NCI-H1694 (cell line): Measurements from ENCODE around the gene ATXN1L.
"Not testable (repeated sequence)": the region's sequence is repeated elsewhere in the genome, so short reads cannot be mapped to it uniquely, and the experiment has no call there.

Source experiments
- DNase-seq: peaks from one replicate; lab custom pipeline; 2025; lab: John Stamatoyannopoulos, UW

The ATXN1L gene

DNA sequence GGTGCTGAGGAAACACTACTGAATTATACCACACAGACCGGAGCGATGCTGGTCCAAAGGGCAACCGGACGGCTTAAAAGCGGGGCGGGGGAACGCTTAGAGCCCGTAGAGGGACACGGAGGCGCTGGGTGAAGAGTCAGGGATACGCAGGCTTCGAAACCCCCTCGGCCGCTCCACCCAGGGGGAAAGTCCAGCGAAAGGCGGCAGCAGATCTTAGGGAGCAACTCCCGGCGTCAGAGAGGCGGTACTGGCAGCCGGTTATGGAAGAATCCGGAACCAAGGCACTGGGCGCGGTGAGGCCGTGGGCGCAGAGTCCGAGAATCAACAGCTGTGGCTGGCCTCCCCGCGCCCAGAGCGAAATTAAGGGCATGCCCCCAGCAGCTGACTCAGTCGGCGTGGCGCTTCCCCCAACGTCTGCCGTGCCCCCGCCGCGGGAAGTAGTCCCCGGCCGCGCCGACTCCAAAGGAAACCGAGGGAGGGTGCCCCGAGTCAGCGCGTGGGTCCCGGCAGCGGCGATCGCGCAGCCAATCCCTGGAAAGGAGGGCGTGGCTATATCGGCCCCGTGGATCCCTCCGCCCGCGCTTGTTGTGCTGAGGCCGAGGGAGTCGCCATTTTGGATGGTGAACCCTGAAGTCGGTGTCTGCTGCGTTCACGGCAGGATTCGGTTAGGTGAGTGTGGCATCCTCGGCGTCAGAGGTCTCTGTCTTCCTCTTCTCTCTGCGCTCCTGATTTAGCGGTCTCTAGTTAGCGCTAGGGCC is 49.3 kb downstream of the ATXN1L start, which contains the start of gene IST1:
IST1 (plus strand) TSS at position 611 of the 758 bp plus-strand sequence. CDS start 20,110 bp downstream, outside the sequence.
- peak; percentile 86 for DNase-seq

DNA sequence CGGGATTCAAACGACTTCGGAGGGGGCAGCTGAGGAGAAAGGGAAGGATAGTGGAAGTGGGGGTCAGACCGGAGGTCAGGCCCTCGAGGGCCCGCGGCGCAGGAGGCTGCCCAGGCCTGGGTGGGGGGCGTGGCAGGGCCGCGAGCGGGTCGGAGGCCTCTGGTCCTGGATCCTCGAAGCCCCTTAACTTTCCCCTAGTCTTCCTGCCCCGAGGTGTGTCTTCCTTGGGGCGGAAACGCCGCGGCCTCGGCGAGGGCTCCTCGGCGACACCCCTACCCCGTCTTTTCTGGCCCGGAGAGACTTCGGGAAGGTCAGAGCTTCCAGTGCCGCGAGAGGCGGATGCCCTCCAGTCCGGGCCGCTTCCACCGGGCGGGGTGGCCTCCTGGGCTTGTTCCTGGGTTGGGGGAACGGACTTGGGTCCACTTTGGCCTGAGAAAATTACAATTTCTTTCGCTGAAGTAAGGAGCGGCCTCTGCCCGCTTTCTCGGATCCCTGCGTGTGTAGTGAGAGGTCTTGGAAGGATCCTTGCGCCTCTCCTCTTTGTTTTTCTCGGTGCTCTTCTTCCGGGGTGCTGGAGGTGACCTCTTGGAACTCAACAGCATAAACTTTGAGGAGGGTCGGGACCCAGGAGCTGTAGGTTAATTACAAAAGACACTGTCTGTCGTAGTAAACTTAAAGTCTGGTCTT is 50.0 kb downstream of the ATXN1L start:
- no peak for DNase-seq

DNA sequence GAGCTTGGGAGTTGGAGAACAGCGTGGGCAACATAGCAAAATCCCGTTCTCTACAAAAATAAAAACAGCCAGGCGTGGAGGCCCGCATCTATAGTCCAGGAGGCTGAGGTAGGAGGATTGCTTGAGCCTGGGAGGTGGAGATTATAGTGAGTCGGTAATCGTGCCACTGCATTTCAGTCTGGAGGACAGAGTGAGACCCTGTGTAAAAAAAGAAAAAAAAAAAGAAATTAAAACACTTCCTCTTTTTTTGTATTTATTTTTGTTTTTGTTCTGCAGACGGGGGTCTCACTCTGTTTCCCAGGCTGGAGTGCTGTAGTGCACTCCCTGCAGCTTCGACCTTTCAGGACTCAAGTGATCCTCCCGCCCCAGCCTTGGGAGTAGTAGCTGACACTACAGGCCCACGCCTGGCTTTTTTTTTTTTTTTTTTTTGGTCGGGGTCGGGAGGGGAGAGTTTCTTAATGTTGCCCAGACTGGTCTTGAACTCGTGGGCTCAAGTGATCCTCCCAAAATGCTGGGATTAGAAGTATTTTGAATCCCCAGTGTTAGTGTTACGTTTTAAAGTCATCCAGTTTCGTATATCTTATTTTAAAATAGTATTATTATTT is 51.1 kb downstream of the ATXN1L start:
- no peak for DNase-seq

DNA sequence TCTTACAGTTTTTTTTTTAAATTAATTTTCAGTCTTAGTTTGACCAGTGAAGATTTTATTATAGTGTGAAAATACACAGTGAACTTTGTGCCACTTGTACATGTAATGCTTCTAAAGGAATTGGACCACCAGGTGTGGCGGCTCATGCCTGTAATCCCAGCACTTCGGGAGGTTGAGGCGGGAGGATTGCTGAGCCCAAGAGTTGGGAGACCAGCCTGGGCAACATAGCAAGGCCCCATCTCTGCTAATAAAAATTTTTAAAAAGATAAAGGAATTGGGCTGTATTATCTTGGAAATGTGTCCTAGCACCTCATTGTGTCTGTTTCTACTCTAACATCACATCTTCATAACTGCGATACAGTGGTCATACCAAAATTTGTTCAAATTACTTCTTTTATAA is 53.4 kb downstream of the ATXN1L start:
- DNase-seq: no peak

DNA sequence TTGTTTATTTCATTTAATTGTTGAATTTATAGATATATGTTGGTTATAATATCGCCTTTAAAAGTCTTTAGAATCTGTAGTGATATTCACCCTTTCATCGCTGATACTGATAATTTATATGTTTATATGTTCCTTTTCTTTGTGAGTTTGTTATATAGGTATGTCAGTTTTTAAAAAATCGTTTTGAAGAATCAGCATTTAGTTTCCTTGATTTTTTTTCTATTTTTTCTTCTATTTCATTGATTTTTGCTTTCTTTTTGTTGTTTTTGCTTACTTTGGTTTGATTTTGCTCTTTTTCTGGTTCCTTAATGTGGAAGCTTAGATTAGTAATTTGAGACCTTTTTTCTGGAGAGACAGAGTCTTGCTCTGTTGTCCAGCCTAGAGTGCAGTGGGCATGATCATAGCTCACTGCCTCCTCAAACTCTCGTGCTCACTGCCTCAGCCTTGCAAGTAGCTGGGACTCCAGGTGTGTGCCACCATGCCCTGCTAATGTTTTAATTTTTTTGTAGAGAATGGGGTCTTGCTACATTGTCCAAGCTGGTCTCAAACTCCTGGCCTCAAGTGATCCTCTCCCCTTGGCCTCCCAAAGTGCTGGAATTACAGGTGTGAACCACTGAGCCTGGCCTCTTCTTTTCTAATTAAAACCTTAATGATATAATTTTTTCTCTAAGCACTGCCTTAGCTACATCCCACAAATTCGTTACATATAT is 57.0 kb downstream of the ATXN1L start:
- DNase-seq: no peak

DNA sequence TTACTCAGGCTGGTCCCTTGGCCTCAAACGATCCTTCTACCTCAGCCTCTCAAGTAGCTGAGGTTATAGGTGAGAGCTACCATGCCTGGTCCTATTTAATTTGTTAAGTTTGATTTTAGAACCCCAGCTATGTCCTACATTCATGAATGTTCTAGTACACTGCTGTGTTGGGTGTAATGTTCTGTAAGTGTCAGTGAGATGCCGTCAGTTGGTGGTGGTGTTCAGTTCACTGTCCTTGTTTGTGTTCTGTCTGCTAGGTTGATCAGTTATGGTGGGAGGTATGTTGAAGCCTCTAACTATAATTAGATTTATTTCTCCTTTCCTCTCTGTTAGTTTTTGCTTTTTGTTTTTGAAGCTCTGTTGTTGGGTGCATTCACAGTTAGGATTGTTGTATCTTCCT is 57.8 kb downstream of the ATXN1L start:
- no peak for DNase-seq

DNA sequence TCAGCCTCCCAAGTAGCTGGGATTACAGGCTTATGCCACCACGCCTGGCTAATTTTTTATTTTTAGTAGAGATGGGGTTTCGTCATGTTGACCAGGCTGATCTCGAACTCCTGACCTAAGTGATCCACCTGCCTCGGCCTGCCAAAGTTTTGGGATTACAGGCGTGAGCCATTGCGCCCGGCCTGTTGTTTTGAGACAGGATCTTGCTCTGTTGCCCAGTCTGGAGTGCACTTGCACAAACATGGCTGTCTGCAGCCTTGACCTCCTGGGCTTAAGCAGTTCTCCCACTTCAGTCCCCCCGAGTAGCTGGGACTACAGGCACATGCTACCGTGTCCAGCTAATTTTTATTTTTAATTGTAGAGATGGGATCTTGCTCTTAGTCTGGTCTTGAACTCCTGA is 58.5 kb downstream of the ATXN1L start:
- DNase-seq: no peak

DNA sequence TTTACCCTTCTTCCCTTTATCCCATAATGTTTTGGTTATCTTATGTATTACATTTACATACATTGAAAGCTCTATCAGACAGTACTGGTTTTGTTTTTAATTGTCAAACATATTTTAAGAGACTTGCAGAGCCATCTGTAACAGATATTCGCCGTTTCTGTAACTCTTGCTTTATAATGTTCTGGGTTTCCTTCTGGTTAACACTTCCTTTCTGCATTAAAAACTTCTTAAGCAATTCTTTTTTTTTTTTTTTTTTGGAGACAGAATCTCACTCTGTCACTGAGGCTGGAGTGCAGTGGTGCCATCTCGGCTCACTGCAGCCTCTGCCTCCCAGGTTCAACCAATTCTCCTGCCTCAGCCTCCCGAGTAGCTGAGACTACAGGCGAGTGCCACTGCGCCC is 60.0 kb downstream of the ATXN1L start:
- DNase-seq: not testable (repeated sequence)
